A549 treated with Mapracorat at 1 μM for 4 hours (cell line): Measurements from ENCODE around the gene NDUFA1. TPM values are rescaled to one million over a fixed set of nuclear protein-coding genes. Genes with fewer than 3 reads are reported as not detected.

Source experiments
- total RNA-seq: library from RNA; stranded (reverse); fragments of 200-300 nt; extraction: Qiagen RNA extraction; gene quantifications from 5 replicates; pipeline ENCODE4 v1.2.3, GENCODE V29; 2022

Gene NDUFA1
- total RNA-seq, result 230 to 315 TPM (median 247 TPM) in 5 replicates

GRCh38 chrX:119871599-119872395, at the start of gene NDUFA1, which contains the start of gene RNF113A:
Gene NDUFA1, plus strand, starts transcription at chrX:119871832. Its CDS starts 80 bp downstream, at chrX:119871912.
Gene RNF113A, minus strand, starts transcription at chrX:119871733. Its CDS starts 120 bp downstream, at chrX:119871613.

DNA sequence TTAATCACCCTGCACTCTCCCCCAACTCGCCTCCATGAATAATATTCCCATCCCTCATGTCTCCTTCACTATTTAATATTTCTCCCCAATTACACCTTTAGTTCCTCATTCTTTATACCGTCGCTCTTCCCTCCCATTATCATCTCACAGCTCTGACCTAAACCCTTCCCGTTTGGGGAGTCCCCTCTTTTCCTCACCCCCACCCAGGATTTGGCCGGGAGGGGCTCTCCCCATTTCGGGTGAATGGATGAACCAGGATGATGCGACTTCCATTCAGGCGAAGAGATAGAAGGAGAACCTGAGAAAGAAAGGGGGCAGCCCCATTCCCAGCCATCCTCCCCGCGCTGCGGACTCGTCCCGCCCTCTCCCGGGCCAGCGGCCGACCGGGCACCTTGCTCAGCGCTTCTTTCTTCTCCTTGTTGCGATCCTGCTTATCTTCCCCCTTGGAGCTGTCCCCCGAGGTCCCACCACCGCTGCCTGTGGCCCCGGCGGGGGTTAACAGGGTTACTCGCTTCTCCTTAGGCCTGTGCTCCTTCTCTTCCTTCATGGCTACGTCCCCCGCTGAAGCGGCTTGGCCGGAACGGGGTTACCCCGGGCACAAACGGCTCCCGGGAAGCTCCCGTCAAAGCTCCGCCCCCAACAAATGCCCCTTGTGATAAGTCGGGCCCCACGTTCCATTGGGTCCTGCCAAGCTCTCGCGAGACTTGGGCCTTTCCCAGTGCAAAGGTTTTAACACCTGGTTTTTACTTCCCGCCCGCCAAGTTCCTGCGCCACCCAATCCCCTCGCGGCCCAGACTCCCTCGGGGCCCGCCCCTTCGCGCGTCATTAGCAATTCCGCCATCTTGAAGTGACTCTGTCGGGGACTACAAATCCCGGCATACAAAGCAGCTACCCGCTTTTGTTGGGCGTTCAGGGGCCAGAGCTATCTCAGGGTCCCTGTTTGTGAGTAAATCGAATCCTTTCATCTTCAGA, 19.0 kb upstream of the NDUFA1 start, which contains the start of gene UPF3B:
TSS of gene UPF3B (minus strand) at position 582 of the 972 bp plus-strand sequence. CDS start at position 547, 35 bp downstream.

GRCh38 chrX:119895843-119896326, 24.3 kb downstream of the NDUFA1 start, which contains the start of gene AKAP14:
Gene AKAP14, plus strand, starts transcription at chrX:119895893. Its CDS starts 7,331 bp downstream, at chrX:119903224.

Other genes starting within 250 kb of the NDUFA1 start
- 9.6 to 12.6 TPM (median 10.9 TPM) in 5 replicates for gene SEPTIN6, start 178.7 kb upstream of the NDUFA1 start, total RNA-seq
- 0.15 to 0.19 TPM in 2 of 5 replicates, not detected in the others for gene SOWAHD, start 113.2 kb upstream of the NDUFA1 start, total RNA-seq
- 3,384 to 5,279 TPM (median 3,551 TPM) in 5 replicates for gene RPL39, start 80.2 kb upstream of the NDUFA1 start, total RNA-seq
- 17.3 to 23.5 TPM (median 18.9 TPM) in 5 replicates for gene UPF3B, start 18.9 kb upstream of the NDUFA1 start, total RNA-seq
- 27.9 to 31.5 TPM (median 30.4 TPM) in 5 replicates for gene RNF113A, start 99 bp upstream of the NDUFA1 start, total RNA-seq
- gene AKAP14, start 24.1 kb downstream of the NDUFA1 start, total RNA-seq, result not detected in 5 replicates
- 6.9 to 7.8 TPM (median 7.1 TPM) in 5 replicates for gene NKAP, start 71.9 kb downstream of the NDUFA1 start, total RNA-seq
- gene RHOXF2B, start 205.9 kb downstream of the NDUFA1 start, total RNA-seq, result not detected in 5 replicates
- gene RHOXF1, start 244.1 kb downstream of the NDUFA1 start, total RNA-seq, result not detected in 5 replicates